ENCODE results near the gene HSF2BP.

DNA sequence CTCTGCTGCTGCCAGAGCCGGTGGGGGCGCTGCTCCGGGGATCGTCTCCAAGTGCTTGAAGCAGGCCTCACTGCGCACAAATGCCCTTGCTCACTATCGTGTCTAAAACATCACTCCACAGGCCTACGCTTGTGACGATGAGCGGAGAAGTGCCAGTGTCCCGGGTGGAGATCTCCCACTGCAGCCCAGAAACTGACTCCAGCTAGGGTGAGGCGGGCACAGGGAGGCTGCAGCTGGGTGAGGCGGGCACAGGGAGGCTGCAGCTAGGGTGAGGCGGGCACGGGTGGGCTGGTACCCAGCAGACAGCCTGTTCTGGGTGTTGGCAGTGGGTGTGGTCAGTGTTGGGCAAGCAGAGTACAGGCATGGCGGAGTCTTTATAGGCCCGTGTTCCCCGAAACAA is 36.9 kb upstream of the HSF2BP start:
- TF ChIP-seq SP1 (IDR thresholded peaks at IDR 0.05) (no peak), CTBP1 (IDR thresholded peaks at IDR 0.05; ENCODE audit: borderline replicate concordance) (no peak), SUZ12 (IDR thresholded peaks at IDR 0.05) (no peak), FOXM1 (IDR thresholded peaks at IDR 0.05; ENCODE audit: borderline replicate concordance) (no peak), FOXK2 (IDR thresholded peaks at IDR 0.05) (no peak), NFRKB (IDR thresholded peaks at IDR 0.05) (no peak), LEF1 (IDR thresholded peaks at IDR 0.05; ENCODE audit: borderline replicate concordance) (no peak)
- TF ChIP-seq, protein P1, sequence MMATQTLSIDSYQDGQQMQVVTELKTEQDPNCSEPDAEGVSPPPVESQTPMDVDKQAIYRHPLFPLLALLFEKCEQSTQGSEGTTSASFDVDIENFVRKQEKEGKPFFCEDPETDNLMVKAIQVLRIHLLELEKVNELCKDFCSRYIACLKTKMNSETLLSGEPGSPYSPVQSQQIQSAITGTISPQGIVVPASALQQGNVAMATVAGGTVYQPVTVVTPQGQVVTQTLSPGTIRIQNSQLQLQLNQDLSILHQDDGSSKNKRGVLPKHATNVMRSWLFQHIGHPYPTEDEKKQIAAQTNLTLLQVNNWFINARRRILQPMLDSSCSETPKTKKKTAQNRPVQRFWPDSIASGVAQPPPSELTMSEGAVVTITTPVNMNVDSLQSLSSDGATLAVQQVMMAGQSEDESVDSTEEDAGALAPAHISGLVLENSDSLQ (IDR thresholded peaks at IDR 0.05) = no peak

Data from HEK293T (cell line).